CD4-positive, alpha-beta T cell treated with Interleukin-1 beta for 1 hour (primary cell): ENCODE data around the gene SYTL2.
"Not testable (repeated sequence)": the region's sequence is repeated elsewhere in the genome, so short reads cannot be mapped to it uniquely, and the experiment has no call there.

Experiments used
- DNase-seq, 2 donors: peaks; one replicate each; pipeline ENCODE4 v3.0.0-alpha.2; 2020 to 2022

Gene SYTL2

GRCh38 chr11:85795712-85796487 is 15.0 kb downstream of the SYTL2 start:
- DNase-seq: no peak

GRCh38 chr11:85791409-85791990 is 19.4 kb downstream of the SYTL2 start:
- DNase-seq: no peak

- DNase-seq: no peak
Measured at GRCh38 chr11:85787809-85788760, 22.9 kb downstream of the SYTL2 start.

- no peak for DNase-seq
Measured at GRCh38 chr11:85787168-85787567, 23.8 kb downstream of the SYTL2 start.

- DNase-seq: no peak
Measured at GRCh38 chr11:85784480-85785265, 26.3 kb downstream of the SYTL2 start.

GRCh38 chr11:85783758-85784157 is 27.2 kb downstream of the SYTL2 start:
- no peak for DNase-seq

- peak; percentile 3 to 11 for DNase-seq
Measured at GRCh38 chr11:85780780-85781517, 30.0 kb downstream of the SYTL2 start.

GRCh38 chr11:85779956-85780640 is 30.8 kb downstream of the SYTL2 start:
- no peak for DNase-seq

- DNase-seq: not testable (repeated sequence)
Measured at GRCh38 chr11:85777603-85777972, 33.4 kb downstream of the SYTL2 start.

- DNase-seq: no peak
Measured at GRCh38 chr11:85776951-85777602, 33.9 kb downstream of the SYTL2 start.

- DNase-seq: no peak
Measured at GRCh38 chr11:85774256-85775101, 36.5 kb downstream of the SYTL2 start.

- no peak for DNase-seq
Measured at GRCh38 chr11:85772695-85773094, 38.2 kb downstream of the SYTL2 start.

- no peak for DNase-seq
Measured at GRCh38 chr11:85771568-85771967, 39.4 kb downstream of the SYTL2 start.

- DNase-seq: no peak
Measured at GRCh38 chr11:85769771-85770170, 41.2 kb downstream of the SYTL2 start.

- DNase-seq: no peak
Measured at GRCh38 chr11:85768473-85769146, 42.3 kb downstream of the SYTL2 start.

- no peak for DNase-seq
Measured at GRCh38 chr11:85767246-85767945, 43.5 kb downstream of the SYTL2 start.

GRCh38 chr11:85766721-85767161 is 44.2 kb downstream of the SYTL2 start:
- no peak for DNase-seq

- no peak for DNase-seq
Measured at GRCh38 chr11:85764796-85765195, 46.1 kb downstream of the SYTL2 start.
